ENCODE measurements around the gene NEIL1. TPM values are rescaled to one million over a fixed set of nuclear protein-coding genes. Genes with fewer than 3 reads are reported as not detected.

Gene NEIL1
- total and polyA plus RNA-seq, 3 donors from 2014 or later: 12.9 to 30.2 (median 19.8) TPM

- WGBS, 2 donors: 84 to 94% methylated on average over 4 to 10 of the region's 10 CpGs
- intact Hi-C loops (cut with DNase I; ENCODE audit: low total_unique reads): no loop called here
- H3K36me3 ChIP-seq (ENCODE audit: low read depth, missing control alignments): no peaks in the 10 kb centered on the region
Observed at GRCh38 chr15:75358771-75359536, 12.1 kb downstream of the NEIL1 start.

GRCh38 chr15:75359537-75360250, 12.9 kb downstream of the NEIL1 start:
- WGBS, 2 donors: 85 to 90% methylated on average over 9 to 15 of the region's 15 CpGs
- H3K4me1 ChIP-seq: no peaks in the 10 kb centered on the region
- no peak overlapping the region for H3K27ac ChIP-seq
- H3K27me3 ChIP-seq: no peaks in the 10 kb centered on the region
- H3K9me3 ChIP-seq: no peaks in the 10 kb centered on the region
- intact Hi-C loops (cut with DNase I; ENCODE audit: low total_unique reads): loop anchor here (10.0 kb wide), 1 partner anchor 265 kb away; the partner anchor contains the start of gene SNUPN
- no peak overlapping the region for H3K4me3 ChIP-seq
- TF ChIP-seq POLR2A (IDR thresholded peaks at IDR 0.05): no peak
- TF ChIP-seq CTCF (IDR thresholded peaks at IDR 0.05): no peak
- DNase-seq: no peak
- H3K36me3 ChIP-seq (ENCODE audit: low read depth, missing control alignments): no peaks in the 10 kb centered on the region

More at GRCh38 chr15:75358771-75359536, 12.1 kb downstream of the NEIL1 start:
- Histone ChIP-seq H3K27me3 (no peaks in the 10 kb centered on the region), H3K4me1 (no peaks in the 10 kb centered on the region), H3K4me3 (no peak overlapping the region), H3K9me3 (no peaks in the 10 kb centered on the region), H3K27ac (no peak overlapping the region)
- DNase-seq: no peak
- TF ChIP-seq POLR2A (IDR thresholded peaks at IDR 0.05): no peak
- TF ChIP-seq CTCF (IDR thresholded peaks at IDR 0.05): no peak

GRCh38 chr15:75360391-75360790, 13.6 kb downstream of the NEIL1 start:
- 78 to 85% methylated on average over 1 of the region's 1 CpG for WGBS, 2 donors
- H3K4me1 ChIP-seq: no peaks in the 10 kb centered on the region
- H3K36me3 ChIP-seq (ENCODE audit: low read depth, missing control alignments): no peaks in the 10 kb centered on the region
- DNase-seq: no peak
- TF ChIP-seq CTCF (IDR thresholded peaks at IDR 0.05) (no peak), POLR2A (IDR thresholded peaks at IDR 0.05) (no peak)
- no peak overlapping the region for H3K4me3 ChIP-seq
- no peaks in the 10 kb centered on the region for H3K9me3 ChIP-seq
- H3K27ac ChIP-seq: no peak overlapping the region
- H3K27me3 ChIP-seq: no peaks in the 10 kb centered on the region
- intact Hi-C loops (cut with DNase I; ENCODE audit: low total_unique reads): loop anchor here (10.0 kb wide), 1 partner anchor 264 kb away; the partner anchor contains the start of gene SNUPN

GRCh38 chr15:75360856-75361255, 14.0 kb downstream of the NEIL1 start:
- H3K9me3 ChIP-seq: no peaks in the 10 kb centered on the region
- no peaks in the 10 kb centered on the region for H3K4me1 ChIP-seq
- TF ChIP-seq POLR2A (IDR thresholded peaks at IDR 0.05): no peak
- no peak for TF ChIP-seq CTCF (IDR thresholded peaks at IDR 0.05)
- no peaks in the 10 kb centered on the region for H3K27me3 ChIP-seq
- no peak overlapping the region for H3K27ac ChIP-seq
- 90% methylated on average over 7 of the region's 7 CpGs; no CpG with 5 or more reads in 1 of the 2 donors for WGBS, 2 donors
- intact Hi-C loops (cut with DNase I; ENCODE audit: low total_unique reads): loop anchor here (10.0 kb wide), 1 partner anchor 264 kb away; the partner anchor contains the start of gene SNUPN
- DNase-seq: no peak
- H3K4me3 ChIP-seq: no peak overlapping the region
- H3K36me3 ChIP-seq (ENCODE audit: low read depth, missing control alignments): no peaks in the 10 kb centered on the region

Measured in testis (tissue), 3 donors.